ENCODE measurements around the gene MND1.
"Not testable (repeated sequence)": the region's sequence is repeated elsewhere in the genome, so short reads cannot be mapped to it uniquely, and the experiment has no call there.

MND1 gene

DNA sequence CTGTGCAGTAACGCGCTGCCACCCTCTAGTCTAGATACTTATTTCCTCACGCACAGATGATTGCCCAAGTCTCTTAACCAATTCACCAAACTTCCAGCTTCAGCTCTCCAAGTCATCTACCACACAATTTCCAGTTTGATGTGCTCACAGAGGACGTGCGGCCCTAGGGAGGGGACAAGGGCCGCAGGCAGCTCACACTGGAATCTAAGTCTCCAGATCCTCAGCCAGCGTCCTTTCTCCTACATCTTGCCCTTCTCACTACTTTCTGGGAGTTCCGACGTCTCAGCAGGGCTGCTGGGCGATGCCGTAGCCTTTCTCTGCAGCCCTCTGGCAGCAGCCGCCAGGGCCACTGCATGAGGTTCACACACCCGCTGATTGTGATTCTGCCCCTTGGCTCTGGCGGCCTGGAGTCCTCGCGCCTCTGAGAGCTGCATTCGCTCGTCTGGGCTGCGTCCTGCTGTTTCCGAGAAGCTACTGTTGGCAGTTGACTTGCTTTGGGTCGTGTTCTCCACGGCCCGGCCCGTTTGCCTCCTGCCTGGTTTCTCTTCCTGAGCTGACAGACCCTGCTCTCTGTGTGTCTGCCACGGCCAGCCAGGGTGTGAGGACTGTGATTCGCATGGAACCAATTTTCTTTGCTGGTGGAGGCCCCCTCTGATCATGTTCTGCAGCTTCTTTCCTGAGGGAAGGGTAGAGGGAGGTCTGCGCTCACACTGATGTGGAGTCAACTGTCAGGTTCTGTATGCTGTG lies 107.6 kb downstream of the MND1 start:
- Histone ChIP-seq H3K9me3 (ENCODE audit: severe bottlenecking) (no peaks in the 10 kb centered on the region), H3K27ac (ENCODE audit: poor library complexity, severe bottlenecking) (no peak overlapping the region), H3K36me3 (ENCODE audit: low read depth) (no peaks in the 10 kb centered on the region), H3K27me3 (ENCODE audit: insufficient read depth, poor library complexity, severe bottlenecking) (no peaks in the 10 kb centered on the region), H3K4me3 (ENCODE audit: severe bottlenecking) (no peak overlapping the region), H3K4me1 (ENCODE audit: insufficient read depth, poor library complexity, severe bottlenecking) (peaks cover 4% of the 10 kb centered on the region)
- no peak for DNase-seq (ENCODE audit: low spot score)
- no peak for ATAC-seq (ENCODE audit: low read depth)
- no peak for TF ChIP-seq CTCF (IDR thresholded peaks at IDR 0.05; ENCODE audit: poor library complexity, severe bottlenecking)

DNA sequence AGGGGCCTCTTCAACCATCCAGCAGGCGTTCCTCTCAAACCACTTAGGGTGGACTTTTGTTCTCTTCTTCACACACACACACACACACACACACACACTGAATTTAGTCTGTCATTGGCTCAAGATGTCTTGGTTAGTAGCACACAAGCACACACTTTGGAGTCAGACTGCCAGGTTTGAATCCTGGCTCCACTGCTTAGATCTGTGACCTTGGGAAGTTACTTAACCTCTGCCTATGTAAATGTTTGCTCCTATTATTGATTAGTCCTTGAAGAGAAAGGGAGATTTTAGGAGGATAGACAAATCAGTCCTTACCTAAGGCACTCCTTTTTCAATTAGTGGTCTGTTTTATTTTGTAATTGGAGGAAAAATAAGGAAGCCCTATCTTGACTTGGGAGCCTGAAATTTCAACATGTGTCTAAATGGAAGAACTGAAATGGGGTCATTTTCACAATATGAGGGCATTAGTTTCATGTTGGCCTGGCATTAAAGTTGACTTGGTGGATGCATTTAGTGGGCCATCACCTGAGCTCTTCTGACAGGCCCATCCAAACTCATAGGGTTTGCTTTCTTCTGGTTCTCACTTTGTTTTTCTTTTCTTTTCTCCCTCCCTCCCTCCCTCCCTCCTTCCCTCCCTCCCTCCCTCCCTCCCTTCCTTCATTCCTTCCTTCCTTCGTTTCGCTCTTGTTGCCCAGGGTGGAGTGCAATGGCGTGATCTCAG lies 108.3 kb downstream of the MND1 start:
- DNase-seq (ENCODE audit: low spot score) (no peak), ATAC-seq (ENCODE audit: low read depth) (no peak)
- Histone ChIP-seq H3K36me3 (ENCODE audit: low read depth) (no peaks in the 10 kb centered on the region), H3K27ac (ENCODE audit: poor library complexity, severe bottlenecking) (no peak overlapping the region), H3K4me3 (ENCODE audit: severe bottlenecking) (no peak overlapping the region), H3K9me3 (ENCODE audit: severe bottlenecking) (no peaks in the 10 kb centered on the region), H3K4me1 (ENCODE audit: insufficient read depth, poor library complexity, severe bottlenecking) (peaks cover 4% of the 10 kb centered on the region), H3K27me3 (ENCODE audit: insufficient read depth, poor library complexity, severe bottlenecking) (no peaks in the 10 kb centered on the region)
- no peak for TF ChIP-seq CTCF (IDR thresholded peaks at IDR 0.05; ENCODE audit: poor library complexity, severe bottlenecking)

GRCh38 chr4:153453402-153453801 lies 108.9 kb downstream of the MND1 start:
- H3K4me3 ChIP-seq (ENCODE audit: severe bottlenecking) = no peak overlapping the region
- H3K27me3 ChIP-seq (ENCODE audit: insufficient read depth, poor library complexity, severe bottlenecking) = no peaks in the 10 kb centered on the region
- H3K4me1 ChIP-seq (ENCODE audit: insufficient read depth, poor library complexity, severe bottlenecking) = no peaks in the 10 kb centered on the region
- no peaks in the 10 kb centered on the region for H3K36me3 ChIP-seq (ENCODE audit: low read depth)
- no peak overlapping the region for H3K27ac ChIP-seq (ENCODE audit: poor library complexity, severe bottlenecking)
- no peak for TF ChIP-seq CTCF (IDR thresholded peaks at IDR 0.05; ENCODE audit: poor library complexity, severe bottlenecking)
- no peaks in the 10 kb centered on the region for H3K9me3 ChIP-seq (ENCODE audit: severe bottlenecking)
- ATAC-seq (ENCODE audit: low read depth) (no peak), DNase-seq (ENCODE audit: low spot score) (no peak)

DNA sequence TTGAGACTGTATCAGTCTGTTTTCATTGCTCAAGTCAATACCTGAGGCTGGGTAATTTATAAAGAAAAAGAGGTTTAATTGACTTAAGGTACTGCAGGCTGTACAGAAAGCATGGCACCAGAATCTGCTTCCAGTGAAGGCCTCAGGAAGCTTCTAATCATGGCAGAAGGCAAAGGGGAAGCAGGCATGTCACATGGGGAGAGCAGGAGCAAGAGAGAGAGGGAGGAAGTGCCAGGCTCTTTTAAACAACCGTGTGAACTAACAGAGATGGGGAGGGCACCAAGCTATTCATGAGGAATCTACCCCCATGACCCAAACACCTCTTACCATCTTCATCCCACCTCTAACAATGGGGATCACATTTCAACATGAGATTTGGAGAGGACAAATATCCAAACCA lies 114.5 kb downstream of the MND1 start:
- DNase-seq (ENCODE audit: low spot score) (no peak), ATAC-seq (ENCODE audit: low read depth) (no peak)
- Histone ChIP-seq H3K27me3 (ENCODE audit: insufficient read depth, poor library complexity, severe bottlenecking) (no peaks in the 10 kb centered on the region), H3K4me3 (ENCODE audit: severe bottlenecking) (no peak overlapping the region), H3K4me1 (ENCODE audit: insufficient read depth, poor library complexity, severe bottlenecking) (no peaks in the 10 kb centered on the region), H3K9me3 (ENCODE audit: severe bottlenecking) (no peaks in the 10 kb centered on the region), H3K36me3 (ENCODE audit: low read depth) (no peaks in the 10 kb centered on the region), H3K27ac (ENCODE audit: poor library complexity, severe bottlenecking) (no peak overlapping the region)
- TF ChIP-seq CTCF (IDR thresholded peaks at IDR 0.05; ENCODE audit: poor library complexity, severe bottlenecking) = no peak

- not testable (repeated sequence) for H3K4me3 ChIP-seq (ENCODE audit: severe bottlenecking); H3K36me3 ChIP-seq (ENCODE audit: low read depth); H3K27ac ChIP-seq (ENCODE audit: poor library complexity, severe bottlenecking); H3K9me3 ChIP-seq (ENCODE audit: severe bottlenecking); H3K4me1 ChIP-seq (ENCODE audit: insufficient read depth, poor library complexity, severe bottlenecking); H3K27me3 ChIP-seq (ENCODE audit: insufficient read depth, poor library complexity, severe bottlenecking); DNase-seq (ENCODE audit: low spot score); ATAC-seq (ENCODE audit: low read depth)
Observed at GRCh38 chr4:153461549-153461948, 117.1 kb downstream of the MND1 start.
